GM18868 (cell line): ENCODE data around the gene SLC1A3.

Source experiments
- ATAC-seq: cut with Tn5 transposase; IDR thresholded peaks from one replicate; pipeline ENCODE4 v1.9.1; 2021; ENCODE audit warnings: mild to moderate bottlenecking, moderate library complexity; ENCODE audit not compliant: unreplicated experiment

SLC1A3 gene

DNA sequence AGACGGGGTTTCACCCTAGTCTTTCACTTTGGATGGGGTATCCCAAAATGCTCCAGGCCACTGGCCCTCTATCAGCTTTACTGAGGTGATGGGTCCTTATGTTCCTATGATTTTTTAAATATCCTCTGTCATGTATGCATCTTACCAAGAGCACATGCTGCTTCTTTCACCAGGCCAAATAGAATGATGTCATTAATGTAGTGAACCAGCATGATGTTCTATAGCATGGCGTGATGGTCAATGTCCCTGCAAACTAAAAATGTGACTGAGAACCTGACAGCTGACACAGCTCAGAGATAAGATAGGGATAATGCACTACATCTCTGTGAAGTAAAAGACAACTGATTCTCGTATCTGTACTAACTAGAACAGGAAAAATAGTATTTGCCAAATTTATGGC, 103.6 kb downstream of the SLC1A3 start:
- ATAC-seq = no peak

DNA sequence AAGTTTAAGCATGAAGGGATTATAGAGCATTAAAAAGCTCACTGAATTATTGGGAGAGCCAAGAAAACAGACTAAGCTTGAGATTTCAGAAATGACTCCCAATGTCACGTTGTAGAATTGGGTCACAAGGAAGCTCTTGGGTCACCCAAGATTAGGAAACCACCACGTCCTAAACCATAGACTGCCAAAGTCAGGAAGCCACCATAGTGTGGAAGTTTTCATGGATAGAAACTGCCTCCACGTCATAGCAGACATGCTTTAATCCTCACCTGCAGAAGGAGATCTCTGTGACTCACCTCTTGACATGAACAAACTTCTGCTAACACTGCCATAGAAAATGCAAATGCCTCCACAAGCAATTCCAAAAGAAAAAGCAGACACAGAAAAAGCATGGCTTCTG, 106.3 kb downstream of the SLC1A3 start:
- no peak for ATAC-seq

DNA sequence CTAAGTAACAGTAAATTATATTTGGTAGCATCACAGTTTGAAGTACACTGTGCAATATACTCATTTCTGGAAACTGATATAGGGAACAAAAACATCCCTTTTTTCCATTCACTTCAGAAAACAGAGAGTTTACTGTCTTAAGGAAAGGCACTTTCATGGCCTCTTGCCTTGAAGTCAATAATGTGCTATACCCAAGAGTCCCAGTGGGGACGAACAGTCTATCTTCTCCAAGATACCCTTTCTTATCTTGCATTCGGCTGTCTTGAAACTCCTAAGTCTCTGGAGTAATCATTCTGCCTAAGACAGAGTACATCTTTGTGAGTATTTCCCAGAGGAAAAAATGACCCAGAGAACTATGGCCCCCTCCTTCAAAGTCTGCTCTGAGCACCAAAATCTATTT, 107.1 kb downstream of the SLC1A3 start:
- no peak for ATAC-seq

DNA sequence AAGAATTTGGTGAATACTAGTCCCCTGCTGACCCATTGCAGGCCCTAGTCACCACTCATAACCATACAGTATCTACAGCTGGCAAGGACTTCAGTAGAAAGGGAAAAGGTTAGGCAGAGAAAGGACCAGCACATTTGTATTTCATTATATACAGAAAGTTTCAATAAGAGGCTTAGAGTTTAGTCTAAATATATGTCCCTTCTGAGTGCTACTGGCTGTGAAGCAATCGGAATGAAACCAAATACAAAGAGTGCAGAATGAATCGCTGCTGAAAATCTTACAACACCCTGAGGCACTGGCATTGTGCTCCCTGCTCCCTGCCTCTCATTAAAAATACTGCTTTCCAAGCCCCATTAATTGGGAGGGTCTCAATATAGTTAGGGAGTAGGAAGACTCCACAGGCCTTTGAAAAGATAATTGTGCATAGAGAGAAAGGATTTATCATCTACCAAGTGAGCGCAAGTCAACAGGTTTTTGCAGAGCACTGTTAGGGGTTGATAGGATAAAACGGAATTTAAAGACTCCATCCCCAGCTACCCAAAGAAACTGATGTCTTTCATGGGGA, 110.8 kb downstream of the SLC1A3 start:
- ATAC-seq = no peak

DNA sequence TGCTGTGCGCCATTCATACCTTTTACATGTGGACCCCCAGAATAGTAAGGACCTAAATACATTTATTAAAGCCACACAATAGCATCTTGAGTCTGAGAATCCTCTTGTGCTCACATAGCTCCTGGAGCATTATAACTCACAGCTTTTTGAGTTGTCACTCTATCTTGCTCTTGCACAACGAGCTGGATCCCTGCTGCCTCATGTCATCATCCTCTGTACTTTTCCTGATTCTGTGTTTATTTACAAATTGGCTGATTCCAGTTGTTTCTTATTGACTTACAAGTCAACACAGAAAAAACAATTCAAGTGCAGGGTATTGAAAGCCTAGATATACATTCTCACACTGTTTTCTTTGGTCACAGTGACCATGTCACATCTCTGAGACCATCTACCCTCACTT, 112.9 kb downstream of the SLC1A3 start:
- ATAC-seq = no peak

DNA sequence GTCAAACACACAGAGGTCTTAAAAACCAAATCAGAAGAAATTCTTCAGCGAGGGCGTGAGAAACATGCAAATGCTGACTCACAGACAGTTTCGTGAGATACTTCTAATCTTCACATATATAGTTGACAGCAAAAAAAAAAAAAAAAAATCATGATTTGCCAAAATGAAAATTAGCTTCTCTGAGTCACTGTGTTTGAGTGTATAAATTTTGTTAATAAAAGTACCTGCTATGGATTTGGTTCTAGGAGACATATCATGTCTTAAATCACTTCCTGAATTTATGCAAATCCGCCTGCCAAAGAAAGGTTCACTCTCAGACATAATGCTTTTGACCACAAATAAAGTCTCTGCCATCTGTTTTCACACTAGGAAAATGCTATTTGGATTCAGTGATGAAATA, 114.3 kb downstream of the SLC1A3 start:
- no peak for ATAC-seq

DNA sequence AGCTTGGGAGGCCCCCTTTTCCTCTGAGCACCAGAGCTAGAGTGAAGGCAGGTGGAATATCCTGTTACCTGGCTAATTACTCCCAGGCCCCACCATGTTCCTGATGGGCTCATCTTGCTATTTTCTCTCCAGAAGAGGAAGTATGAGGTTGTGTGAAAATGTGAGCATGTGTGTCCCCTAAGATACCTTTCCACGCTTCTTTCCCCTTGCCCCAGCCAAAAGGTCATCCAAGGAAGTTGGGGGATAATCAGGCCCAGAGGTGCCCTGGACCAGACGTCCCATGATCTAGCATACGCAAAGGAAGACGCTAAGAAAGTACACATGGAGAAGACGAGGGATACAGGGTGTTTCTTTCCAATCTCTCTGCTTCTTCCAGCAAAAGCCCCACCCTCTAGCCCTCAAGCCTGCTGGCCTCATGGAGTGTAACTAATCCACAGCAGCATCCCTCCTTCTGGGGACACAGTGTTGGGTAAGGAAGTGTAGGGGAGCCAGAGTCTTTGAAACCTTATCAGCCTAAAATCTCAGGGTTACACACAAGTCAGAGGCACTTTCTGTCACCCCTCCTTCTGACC, 115.3 kb downstream of the SLC1A3 start:
- no peak for ATAC-seq

DNA sequence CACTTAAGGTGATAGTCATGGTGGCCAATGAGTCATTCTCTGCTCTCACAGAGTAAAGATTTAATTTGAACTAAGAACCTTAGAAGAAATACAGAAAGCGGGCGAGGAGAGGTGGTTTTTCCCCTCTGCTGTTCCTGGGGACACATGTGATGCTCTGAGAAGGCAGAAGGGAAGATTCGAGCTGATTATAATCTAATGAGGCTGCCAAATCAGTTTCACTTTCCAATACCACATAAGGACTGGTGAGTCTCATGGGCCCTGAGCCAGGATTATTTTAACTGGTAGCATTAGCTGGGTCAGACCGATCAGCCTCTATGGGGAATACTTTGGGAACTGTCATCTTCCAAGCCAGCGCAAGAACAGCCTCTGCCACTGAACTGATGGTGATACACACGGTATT, 116.5 kb downstream of the SLC1A3 start:
- ATAC-seq = peak; percentile 38

DNA sequence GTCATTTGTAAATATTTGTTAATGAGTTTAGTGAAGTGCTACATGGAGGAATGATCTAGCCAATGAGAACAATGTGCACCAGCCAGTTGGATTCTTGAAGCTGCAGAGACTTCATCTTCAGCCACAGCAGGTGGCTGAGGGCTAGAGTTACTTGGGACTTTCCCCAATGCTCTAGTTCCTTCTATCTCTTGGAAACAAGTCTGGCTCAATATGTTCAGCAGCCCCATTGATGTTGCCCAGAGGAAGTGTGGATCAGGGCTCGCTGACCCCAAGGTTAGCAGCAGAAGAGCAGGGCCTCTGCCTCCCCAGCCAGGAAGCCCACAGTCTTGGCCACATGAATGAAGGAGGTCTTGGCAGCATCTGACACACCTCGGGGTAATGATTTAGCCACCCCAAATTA, 117.5 kb downstream of the SLC1A3 start:
- peak; percentile 42 for ATAC-seq

DNA sequence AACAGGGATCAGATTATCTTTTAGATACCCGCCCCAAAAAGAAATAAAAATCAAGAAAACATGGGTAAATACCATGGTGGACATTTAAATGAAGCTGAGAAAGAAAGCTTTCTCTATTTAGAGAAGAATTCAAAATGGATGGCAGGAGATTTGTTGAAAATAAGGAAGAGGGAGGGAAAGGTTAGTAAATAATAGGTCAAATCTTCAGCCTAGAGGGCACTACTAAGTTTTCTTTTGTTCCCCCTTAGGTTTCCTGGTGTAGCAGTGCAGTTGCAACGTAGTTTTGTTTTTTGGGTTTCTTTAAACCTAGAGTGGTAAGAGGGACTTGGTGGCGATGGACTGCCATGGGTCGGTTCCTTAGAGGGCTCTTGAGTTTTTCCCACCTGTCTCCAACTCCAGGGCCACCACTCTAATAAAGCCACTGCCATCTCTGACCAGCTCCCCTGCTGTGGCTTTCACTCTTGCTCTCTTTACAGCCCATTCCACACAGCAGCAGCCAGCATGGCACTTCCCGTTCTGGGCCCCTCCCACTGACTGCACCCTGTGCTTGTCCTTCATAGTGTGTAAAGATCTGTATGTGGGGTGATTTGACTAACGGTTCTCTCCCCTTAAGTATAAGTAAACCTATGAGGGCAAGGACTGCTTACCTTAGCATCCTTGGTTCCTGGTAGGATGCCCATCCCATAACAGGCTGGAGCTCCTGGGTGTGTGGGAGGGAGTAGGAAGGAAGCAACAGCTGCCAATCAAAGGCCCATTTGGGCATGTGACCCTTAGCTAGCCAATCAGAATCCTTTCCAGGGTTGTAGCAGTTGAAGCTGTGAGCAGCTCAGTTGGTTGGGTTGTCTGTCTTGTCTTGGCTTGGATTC, 118.3 kb downstream of the SLC1A3 start:
- ATAC-seq = peak; percentile 72

DNA sequence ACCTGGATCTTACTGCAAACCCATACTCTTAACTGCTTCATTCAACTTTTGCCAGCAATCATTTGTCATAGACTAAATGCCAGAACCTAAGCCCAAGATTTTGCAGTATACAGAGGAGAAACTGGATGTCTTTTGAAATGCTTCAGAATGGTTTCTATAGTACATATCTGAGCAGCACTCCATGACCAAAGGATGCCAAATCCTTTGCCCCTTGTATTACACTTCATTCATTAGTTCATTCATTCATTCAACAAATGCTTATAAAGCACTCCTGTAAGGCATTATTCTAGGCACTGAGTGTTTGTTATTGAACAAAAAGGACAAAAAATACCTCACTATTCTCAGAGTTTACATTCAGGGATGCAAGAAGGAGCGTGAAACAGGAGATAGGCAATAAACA, 119.9 kb downstream of the SLC1A3 start:
- no peak for ATAC-seq

DNA sequence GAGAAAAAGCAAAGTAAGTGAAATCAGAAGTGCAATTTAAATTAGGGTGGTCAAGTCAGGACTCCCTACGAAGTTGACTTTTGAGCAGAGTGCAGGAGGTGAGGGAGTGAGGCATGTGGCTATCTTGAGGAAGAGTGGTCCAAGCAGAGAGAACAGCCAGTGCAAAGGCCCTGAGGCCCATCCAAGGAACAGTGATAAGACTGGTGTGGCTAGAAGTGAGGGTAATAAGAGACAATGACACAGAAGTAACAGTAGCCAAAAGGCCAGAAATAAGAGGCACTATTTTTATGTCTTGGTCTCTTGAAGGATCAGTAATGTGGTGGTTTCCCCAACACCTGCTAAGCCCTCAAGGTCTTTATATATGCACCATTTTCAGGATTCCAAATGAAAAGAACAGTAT, 120.4 kb downstream of the SLC1A3 start:
- ATAC-seq = no peak

DNA sequence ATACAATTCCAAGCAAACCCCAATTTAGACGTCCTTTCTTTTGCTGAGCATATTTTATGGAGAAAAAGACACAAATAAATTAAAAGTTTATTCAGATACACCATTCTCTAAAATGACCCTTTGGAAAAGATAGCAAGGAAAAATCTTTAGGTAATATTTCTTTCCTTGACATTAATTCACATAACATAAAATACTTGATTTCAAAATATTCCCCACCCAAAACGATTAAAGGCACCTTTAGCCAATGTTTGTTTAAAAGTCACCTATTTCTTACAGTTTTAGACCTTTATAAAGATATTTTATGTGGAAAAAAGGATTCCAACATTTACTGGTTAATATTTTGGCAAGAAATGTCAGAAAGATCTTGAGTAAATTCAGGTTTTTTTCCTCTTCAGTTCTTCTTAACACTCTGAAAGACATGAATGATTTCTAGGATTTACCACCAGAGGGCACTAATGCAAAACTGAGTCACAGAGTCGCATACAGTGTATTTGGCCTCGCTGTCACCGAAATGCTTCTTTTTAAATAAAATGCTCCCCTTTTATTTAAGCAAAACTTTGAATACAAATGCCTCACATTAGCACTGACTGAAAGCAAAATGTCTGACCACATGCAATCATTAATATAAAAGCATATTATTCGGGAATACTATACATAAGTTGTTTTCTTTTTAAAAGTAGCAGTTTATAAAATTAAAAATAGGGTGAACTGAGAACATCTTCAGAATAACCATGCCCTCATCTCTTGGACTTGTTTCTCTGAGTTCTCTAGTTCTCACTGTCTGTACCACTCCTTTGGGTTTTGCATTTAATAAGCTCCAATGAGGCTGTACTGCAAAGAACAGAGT, 122.5 kb downstream of the SLC1A3 start:
- ATAC-seq = peak; percentile 15

DNA sequence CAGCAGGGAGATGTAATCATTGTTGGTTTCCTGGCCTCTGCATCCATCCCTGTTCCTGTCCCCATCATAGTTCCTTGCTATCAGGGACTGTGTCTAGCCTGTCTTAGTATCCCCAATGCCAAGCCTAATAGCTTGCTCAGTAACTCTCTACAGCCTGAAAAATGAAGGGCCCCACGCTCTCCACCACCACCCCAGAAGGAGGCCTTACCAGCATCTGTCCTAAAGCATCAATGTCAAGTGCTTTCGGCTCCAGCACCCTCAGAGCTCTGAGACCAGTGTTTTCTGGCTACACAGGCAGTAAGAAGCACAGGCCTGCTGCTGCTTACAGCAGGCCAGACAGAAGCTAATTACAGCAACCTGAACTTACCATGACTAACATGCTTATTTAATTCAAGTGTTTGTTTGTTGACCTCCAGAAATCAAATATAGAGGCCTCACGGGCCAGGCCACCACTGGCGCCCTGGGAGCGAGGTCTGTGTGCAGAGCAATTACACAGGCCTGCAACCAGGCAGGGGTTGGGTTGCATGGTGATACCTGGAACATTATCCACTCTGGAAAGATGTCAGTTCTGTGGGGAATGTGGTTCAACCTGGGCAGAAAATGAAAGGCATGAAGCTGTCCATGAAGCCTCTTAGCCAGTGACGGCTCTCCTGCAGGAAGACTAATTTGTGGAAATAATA, 124.3 kb downstream of the SLC1A3 start:
- ATAC-seq = no peak

DNA sequence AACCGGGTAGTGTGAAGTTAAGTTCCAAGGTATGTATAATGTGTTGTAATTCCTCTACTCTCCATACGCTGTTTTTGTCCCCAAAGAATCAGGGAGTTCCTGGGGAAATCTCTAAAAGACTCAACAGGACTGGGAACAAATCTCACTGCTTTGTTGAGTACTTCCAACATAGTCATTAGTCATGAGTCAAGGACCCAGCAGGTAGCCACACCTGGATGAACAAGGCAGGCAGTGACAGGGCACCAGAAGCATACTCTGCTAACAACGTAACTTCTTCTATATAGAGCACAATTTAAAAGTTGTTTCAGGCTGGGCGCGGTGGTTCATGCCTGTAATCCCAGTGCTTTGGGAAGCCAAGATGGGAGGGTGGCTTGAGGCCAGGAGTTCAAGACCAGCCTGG, 126.8 kb downstream of the SLC1A3 start:
- ATAC-seq = no peak

DNA sequence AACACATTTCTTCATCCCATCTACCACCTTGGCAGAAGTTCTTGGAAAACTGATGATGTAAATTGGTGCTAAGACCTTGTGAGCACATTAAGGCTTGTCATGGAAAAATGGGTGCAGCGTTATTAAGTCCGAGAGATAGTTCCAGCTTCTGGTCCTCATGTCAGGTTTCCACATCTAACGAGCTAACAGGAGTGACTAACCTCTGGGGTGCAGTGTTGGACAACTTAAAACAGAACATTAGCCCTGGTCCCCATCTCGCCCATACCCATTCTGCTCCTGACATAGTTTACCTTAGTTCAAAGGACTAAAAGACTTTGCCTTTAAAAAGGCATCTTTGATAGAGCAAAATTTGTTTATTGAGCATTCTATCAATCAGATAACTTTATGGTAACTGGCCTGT, 128.0 kb downstream of the SLC1A3 start:
- no peak for ATAC-seq

DNA sequence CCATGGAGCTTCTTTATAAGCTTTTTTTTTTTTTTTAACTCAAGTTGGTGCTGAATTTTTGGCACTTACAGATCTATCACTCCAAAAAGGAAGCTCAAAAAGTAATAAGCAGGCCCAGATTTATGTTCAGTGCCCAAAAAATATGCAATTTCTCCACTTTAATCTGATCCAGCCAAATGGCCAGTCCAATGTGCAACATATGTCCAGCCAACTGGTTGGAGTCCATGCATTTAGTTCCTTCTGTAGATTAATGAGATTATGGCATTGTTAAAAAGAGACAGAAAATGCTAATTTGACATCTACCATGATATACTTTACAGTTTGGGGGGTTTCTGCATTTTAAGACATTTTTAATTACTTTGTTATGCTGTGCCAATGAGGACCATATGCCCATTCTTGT, 129.5 kb downstream of the SLC1A3 start:
- ATAC-seq = no peak
